Gastroesophageal sphincter (tissue), 4 donors: ENCODE data around the gene SPR. TPM values are rescaled to one million over a fixed set of nuclear protein-coding genes. Genes with fewer than 3 reads are reported as not detected.

ENCODE experiments used
- ATAC-seq: fragments of 150-250 bp; one replicate; pipeline ENCODE4 v1.9.1; 2016; ENCODE audit warnings: mild to moderate bottlenecking, moderate library complexity
- H3K27ac ChIP-seq, 4 donors: fragments of 200-600 bp; sonication (generic) in 3 of 4; 1 replicate in 3 of 4; 2 replicates in 1 of 4; pipeline ENCODE4 v1.5.1; 2016 to 2019
- H3K27me3 ChIP-seq: fragments of 200-600 bp; sonication (generic); one replicate; pipeline ENCODE4 v1.5.1; 2019
- H3K36me3 ChIP-seq, 2 donors: fragments of 200-600 bp; sonication (generic); one replicate each; pipeline ENCODE4 v1.5.1; 2019; ENCODE audit warnings: control low read depth in 1 of 2
- H3K4me1 ChIP-seq, 3 donors: fragments of 200-600 bp; sonication (generic); 1 replicate in 2 of 3; 2 replicates in 1 of 3; pipeline ENCODE4 v1.5.1; 2016 to 2019; ENCODE audit warnings: control low read depth in 2 of 3
- H3K4me3 ChIP-seq, 2 donors: fragments of 200-600 bp; sonication (generic); one replicate each; pipeline ENCODE4 v1.5.1; 2019; ENCODE audit warnings: mild to moderate bottlenecking in 1 of 2, moderate library complexity in 1 of 2
- H3K9me3 ChIP-seq, 3 donors: fragments of 200-600 bp; sonication (generic); one replicate each; pipeline ENCODE4 v1.5.1; 2017 to 2019; ENCODE audit warnings: control low read depth in 2 of 3
- CTCF ChIP-seq, 4 experiments: fragments of 200-600 bp in 2 of 4; fragments of 450-650 bp in 2 of 4; sonication (generic) in 1 of 4; IDR thresholded peaks; one replicate each; pipeline ENCODE4 v1.5.1; 2017 to 2019; ENCODE audit warnings: antibody characterized with exemption in 4 of 4, mild to moderate bottlenecking in 2 of 4, moderate library complexity in 2 of 4
- EP300 ChIP-seq: sonication (generic); formaldehyde crosslinking; IDR thresholded peaks from one replicate; pipeline ENCODE4 v1.6.1; 2017; ENCODE audit warnings: antibody characterized with exemption, mild to moderate bottlenecking
- POLR2A ChIP-seq, 2 donors: fragments of 450-650 bp; IDR thresholded peaks; one replicate each; pipeline ENCODE4 v1.6.1; 2017; ENCODE audit warnings: antibody characterized with exemption in 2 of 2, mild to moderate bottlenecking in 2 of 2, moderate library complexity in 1 of 2
- POLR2AphosphoS5 ChIP-seq: sonication (generic); formaldehyde crosslinking; IDR thresholded peaks from one replicate; pipeline ENCODE4 v1.6.1; 2017; ENCODE audit warnings: antibody characterized with exemption
- WGBS, 2 donors: methylation state at CpG; one replicate each; pipeline ENCODE4 v1.1.5; 2018; ENCODE audit warnings: low coverage in 1 of 2; 5-methylcytosine and 5-hydroxymethylcytosine counted together
- total RNA-seq, 4 donors: library from RNA; depleted of rRNA; stranded (reverse); fragments of >200 nt; gene quantifications; one replicate each; pipeline ENCODE4 v1.1.0, GENCODE V29; 2016

SPR gene
- total RNA-seq, 4 donors from 2014 or later, result 26.1 to 48.5 (median 39.4) TPM

GRCh38 chr2:72923833-72924352, 36.7 kb downstream of the SPR start:
- no CpG with 5 or more reads among the region's 36 CpGs for WGBS, 2 donors
- Histone ChIP-seq H3K36me3 (no peaks in the 10 kb centered on the region), H3K4me3 (no peak overlapping the region), H3K4me1 (peaks cover 0 to 45% (median 20%) of the 10 kb centered on the region in 3 donors), H3K9me3 (no peaks in the 10 kb centered on the region), H3K27ac (no peak overlapping the region), H3K27me3 (peaks cover 100% of the 10 kb centered on the region)
- no peak for TF ChIP-seq EP300
- TF ChIP-seq POLR2AphosphoS5, result no peak
- TF ChIP-seq POLR2A (IDR thresholded peaks at IDR 0.05), result no peak
- TF ChIP-seq CTCF (IDR thresholded peaks at IDR 0.05), result no peak
- ATAC-seq, result no peak

- Histone ChIP-seq H3K36me3 (no peaks in the 10 kb centered on the region), H3K27ac (no peak overlapping the region), H3K9me3 (no peaks in the 10 kb centered on the region), H3K4me1 (peaks cover 0 to 39% (median 20%) of the 10 kb centered on the region in 3 donors), H3K4me3 (peak overlapping the region in 1 of 2 donors; percentile 12), H3K27me3 (peaks cover 100% of the 10 kb centered on the region)
- TF ChIP-seq POLR2A (IDR thresholded peaks at IDR 0.05), result no peak
- TF ChIP-seq POLR2AphosphoS5, result no peak
- no peak for TF ChIP-seq EP300
- TF ChIP-seq CTCF (IDR thresholded peaks at IDR 0.05), result no peak
- no peak for ATAC-seq
- 0 to 17% methylated on average over 8 of the region's 61 CpGs for WGBS, 2 donors
These were observed 37.4 kb downstream of the SPR start for GRCh38 chr2:72924353-72925240.

- H3K27ac ChIP-seq, result no peak overlapping the region
- peaks cover 0 to 31% (median 11%) of the 10 kb centered on the region in 3 donors for H3K4me1 ChIP-seq
- 7 to 8% methylated on average over 16 to 17 of the region's 26 CpGs for WGBS, 2 donors
- peaks cover 100% of the 10 kb centered on the region for H3K27me3 ChIP-seq
- no peak for TF ChIP-seq EP300
- no peaks in the 10 kb centered on the region for H3K36me3 ChIP-seq
- no peak overlapping the region for H3K4me3 ChIP-seq
- H3K9me3 ChIP-seq, result no peaks in the 10 kb centered on the region
- no peak for ATAC-seq
These were observed 38.2 kb downstream of the SPR start for GRCh38 chr2:72925328-72925943.

GRCh38 chr2:72926368-72926767, 39.2 kb downstream of the SPR start:
- Histone ChIP-seq H3K9me3 (no peaks in the 10 kb centered on the region), H3K27ac (no peak overlapping the region), H3K4me1 (peaks cover 0 to 23% (median 7%) of the 10 kb centered on the region in 3 donors), H3K36me3 (no peaks in the 10 kb centered on the region), H3K4me3 (no peak overlapping the region), H3K27me3 (peaks cover 100% of the 10 kb centered on the region)
- TF ChIP-seq CTCF (IDR thresholded peaks at IDR 0.05) (no peak), EP300 (no peak), POLR2AphosphoS5 (no peak)
- 11 to 14% methylated on average over 4 of the region's 4 CpGs for WGBS, 2 donors
- ATAC-seq, result no peak

GRCh38 chr2:72926811-72927465, 39.7 kb downstream of the SPR start:
- no peak for ATAC-seq
- Histone ChIP-seq H3K9me3 (no peaks in the 10 kb centered on the region), H3K36me3 (no peaks in the 10 kb centered on the region), H3K4me3 (no peak overlapping the region), H3K27ac (no peak overlapping the region), H3K27me3 (peaks cover 100% of the 10 kb centered on the region), H3K4me1 (peaks cover 0 to 23% (median 7%) of the 10 kb centered on the region in 3 donors)
- WGBS, 2 donors, result 53 to 56% methylated on average over 6 of the region's 6 CpGs
- TF ChIP-seq CTCF (IDR thresholded peaks at IDR 0.05), result no peak
- TF ChIP-seq EP300, result no peak
- no peak for TF ChIP-seq POLR2AphosphoS5
- no peak for TF ChIP-seq POLR2A (IDR thresholded peaks at IDR 0.05)
